NCI-H345 (cell line): ENCODE measurements around the gene TDP1.

Experiments
- DNase-seq: peaks from one replicate; lab custom pipeline; 2025; lab: John Stamatoyannopoulos, UW

The TDP1 gene

GRCh38 chr14:89941830-89942377 is 13.8 kb upstream of the TDP1 start:
- DNase-seq = no peak

GRCh38 chr14:89947344-89947743 is 8.4 kb upstream of the TDP1 start:
- peak; percentile 14 for DNase-seq

- DNase-seq = no peak
Measured at GRCh38 chr14:89952576-89952975, 3.2 kb upstream of the TDP1 start.

DNA sequence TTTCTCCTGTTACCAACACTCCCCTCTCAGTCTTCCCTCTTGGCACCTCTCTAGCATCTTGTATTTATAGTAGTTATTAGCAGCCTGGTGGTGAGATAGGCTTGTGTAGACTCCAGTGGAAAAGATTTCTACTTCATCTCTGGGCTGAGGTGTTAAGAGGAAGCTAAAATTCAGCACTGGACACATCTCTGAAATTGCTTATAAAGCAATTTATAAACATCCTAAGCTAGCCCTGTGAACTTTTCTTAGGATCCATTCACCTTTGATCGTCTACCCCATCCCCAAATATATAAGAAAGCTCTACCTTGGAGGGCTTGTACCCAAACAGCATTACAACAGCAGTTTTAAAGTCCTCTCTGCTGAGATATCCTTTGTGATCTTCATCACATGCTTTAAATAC is 2.1 kb upstream of the TDP1 start:
- no peak for DNase-seq

DNA sequence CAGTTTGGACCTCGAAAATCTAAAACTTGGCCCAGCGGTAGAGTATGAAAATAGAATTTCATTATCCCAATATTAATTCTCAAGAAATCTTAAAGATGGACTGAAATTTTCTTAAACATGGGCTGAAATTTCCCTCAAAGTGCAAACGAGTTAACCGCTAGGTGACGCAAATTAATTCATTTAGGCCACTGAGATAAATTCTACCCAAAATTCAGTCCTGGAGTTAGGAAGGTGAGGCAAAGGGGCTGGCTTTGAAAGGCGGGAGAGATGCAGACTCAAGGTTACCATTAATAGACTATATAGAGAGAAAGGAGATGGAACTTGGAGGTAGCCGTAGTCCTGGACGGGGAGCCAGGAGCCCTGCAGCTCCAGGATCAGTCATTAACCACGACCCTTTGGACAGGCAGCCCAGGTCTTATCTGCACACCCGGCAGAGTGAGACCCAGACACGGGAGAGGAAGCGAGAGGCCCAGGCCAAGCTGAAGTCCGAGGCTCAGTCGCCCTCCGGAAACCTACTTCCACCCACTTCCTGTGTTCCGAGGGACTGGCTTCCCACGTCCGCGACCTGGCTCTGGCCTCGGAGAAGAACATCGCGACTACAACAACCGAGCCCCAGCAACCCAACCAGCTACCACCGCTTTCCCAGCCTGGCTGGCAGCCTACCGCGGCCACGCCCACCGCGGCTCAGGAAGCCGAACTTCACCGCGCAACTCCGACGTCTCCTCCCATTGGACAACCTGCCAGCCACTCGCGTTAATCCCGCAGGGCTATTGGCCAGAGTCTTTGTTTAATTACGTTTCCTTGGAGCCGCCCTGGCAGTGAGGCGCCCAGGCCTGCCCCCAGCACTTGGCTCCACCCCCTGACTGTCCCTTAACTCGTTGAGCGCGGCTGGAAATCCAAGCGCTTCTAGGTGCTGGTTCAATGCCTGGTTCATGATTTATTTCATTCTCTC is 1.4 kb upstream of the TDP1 start, which contains the start of gene EFCAB11:
EFCAB11 (minus strand) TSS at position 661 of the 952 bp plus-strand sequence; CDS start at position 591, 70 bp downstream.
- peak; percentile 99 for DNase-seq

- no peak for DNase-seq
Measured at GRCh38 chr14:89955022-89955744, 544 bp upstream of the TDP1 start.

DNA sequence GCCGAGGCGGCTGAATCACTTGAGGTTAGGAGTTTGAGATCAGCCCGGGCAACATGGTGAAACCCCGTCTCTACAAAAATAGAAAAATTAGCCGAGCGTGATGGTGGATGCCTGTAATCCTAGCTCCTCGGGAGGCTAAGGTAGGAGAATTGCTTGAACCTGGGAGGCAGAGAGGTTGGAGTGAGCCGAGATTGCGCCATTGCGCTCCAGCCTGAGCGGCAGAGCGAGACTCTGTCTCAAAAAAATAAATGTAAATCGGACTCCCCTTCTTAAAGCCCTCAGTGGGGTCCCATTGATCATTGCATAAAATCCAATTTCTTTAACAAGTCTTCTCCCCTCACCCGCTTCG is 908 bp downstream of the TDP1 start:
- DNase-seq = no peak

GRCh38 chr14:89957376-89957775 is 1.6 kb downstream of the TDP1 start:
- no peak for DNase-seq

DNA sequence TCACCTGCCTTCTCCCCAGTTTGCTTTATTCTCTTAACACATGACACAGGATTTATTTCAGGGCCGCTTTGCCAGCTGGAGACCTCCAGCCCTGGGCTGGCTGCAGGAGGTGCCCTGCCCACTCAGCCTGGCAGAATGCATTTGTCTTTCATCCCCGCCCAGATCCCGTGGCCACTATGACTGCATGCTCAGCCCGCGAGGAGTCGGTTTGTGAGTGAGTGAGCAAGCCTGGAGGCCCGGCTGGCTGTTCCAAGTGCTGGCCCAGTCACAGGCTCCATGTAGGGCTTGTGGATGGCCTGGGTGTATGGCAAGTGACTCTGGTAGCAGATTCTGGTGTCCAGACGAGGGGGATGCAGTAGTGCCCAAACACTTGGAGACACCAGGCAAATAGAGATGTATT is 2.1 kb downstream of the TDP1 start:
- no peak for DNase-seq

GRCh38 chr14:89958966-89959365 is 3.2 kb downstream of the TDP1 start:
- DNase-seq = no peak

DNA sequence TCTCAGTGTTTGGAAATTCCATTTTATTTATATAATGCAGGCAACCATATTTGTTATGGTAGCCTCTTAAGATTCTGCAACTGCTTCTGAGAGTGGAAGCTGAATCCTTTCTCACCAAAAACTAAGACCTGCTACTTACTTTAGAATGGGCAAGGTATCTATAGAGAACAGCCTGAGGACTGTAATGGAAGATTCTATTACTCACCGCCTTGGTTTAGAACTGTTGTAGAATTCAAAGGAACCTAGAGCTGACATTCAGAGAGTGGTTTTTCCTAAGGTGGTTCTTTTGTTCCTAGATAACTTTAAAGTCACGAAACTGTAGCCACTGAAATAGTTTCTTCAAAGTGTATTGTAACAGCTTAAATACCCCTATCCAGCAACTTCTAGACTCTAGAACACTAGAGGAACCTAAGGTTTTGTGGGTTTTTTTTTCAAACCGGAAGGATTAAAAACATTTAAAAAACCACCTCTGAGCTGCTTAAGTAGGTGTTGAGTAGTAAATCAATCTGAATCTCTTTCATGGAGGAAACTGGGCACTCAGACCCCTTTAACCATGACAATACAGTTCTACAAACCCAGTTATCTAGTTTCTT is 4.2 kb downstream of the TDP1 start:
- DNase-seq = no peak

DNA sequence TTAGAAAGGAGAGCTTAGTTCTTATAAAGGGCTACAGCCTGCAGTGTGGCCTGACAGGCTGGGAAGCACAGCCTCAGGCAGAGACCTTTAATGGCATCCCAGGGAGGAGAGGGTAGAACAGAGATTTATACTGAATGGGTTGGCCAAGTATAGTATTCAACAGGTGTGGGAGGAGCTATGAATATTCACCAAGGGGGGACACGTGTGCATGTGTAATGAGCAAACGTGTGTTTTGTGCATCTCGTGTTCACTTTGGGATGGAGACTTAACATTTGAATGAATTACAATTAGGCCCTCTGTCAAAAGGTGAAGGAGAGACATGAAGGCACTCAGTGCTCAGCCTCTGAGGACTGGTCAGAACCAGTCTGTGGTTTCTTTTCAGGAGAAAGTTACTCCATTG is 5.2 kb downstream of the TDP1 start:
- DNase-seq = no peak

GRCh38 chr14:89963288-89963978 is 7.7 kb downstream of the TDP1 start:
- no peak for DNase-seq

DNA sequence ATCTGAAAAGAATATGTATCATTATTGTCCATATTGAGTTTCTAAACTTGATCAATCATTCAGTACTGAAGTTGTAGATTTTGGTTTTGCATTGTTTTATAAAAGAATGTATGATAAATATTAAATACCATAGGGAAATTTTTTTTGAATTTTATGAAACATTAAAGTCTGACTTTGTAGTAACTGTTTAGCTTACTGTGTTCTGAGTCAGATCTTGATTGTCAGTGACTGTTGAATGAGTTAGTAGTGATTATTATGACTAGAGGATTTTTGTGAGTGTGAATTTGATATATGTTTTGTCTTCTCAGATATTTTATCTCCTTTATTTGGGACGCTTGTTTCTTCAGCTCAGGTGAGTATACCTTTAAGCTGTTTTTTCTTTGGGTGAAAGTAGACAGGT is 10.1 kb downstream of the TDP1 start:
- no peak for DNase-seq

DNA sequence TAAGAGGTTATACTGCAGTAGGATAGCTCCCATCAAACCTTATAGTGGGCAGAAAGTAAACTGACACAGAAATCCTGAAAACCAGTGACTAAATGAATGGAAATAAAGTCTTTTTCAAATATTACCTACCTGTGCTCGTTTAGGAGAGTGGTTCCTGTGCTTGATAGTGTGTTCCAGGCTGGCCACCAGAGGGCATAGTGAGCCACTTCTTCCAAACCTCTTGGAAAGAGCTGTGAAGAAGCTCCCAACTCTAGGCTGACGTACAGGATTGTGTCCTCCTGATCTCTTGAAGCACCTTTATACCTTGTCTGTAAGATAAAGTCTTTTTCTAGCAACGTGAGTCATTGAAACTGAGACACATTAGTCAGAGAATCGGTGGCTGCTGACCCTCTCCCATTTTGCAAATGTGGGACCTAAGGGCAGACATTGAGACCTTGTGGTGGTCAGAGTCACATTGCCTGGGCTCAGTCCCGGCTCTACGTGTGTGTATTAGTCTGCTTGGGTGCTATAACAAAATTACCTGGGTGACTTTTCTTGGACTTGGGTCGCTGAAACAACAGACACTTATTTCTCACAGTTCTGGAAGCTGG is 17.6 kb downstream of the TDP1 start:
- peak; percentile 65 for DNase-seq

DNA sequence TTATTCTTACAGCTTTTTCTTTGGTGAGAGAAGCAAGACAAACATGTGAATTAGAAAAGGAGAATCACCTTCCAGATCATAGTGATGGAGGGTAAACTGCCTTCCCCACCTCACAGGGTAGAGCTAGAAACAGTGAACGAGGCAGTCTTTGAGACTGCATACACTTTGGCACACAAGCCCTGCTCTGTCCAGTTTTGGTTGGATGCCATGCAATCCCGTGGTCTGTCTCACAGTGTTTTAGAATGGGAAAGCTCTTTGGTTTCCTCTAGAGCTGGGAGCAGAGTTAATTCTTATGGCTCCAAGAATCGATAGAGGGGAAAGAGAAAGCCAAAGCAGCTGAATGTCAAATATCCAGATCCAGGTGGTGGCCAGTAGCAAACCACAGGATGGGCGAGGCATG is 21.9 kb downstream of the TDP1 start:
- no peak for DNase-seq

- no peak for DNase-seq
Measured at GRCh38 chr14:89978656-89979055, 22.9 kb downstream of the TDP1 start.

DNA sequence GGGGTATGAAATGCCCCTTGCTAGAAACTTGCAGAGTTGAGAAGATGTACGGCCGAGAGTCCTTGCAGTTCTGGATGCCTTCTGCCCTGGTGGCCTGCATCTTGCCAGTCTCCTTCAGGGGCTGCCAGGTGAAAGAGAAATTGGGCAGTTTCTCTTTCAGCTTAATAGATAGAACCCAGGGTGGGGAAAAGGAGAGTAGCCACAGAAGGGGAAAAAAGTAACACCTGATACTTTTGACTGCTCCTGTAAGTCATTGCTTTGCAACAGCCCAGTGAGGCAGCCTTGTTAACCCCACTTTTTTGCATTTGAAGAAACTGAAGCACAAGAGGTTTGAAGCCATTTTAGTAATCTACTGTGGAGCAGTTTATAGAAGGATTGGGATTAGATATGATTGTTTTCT is 27.6 kb downstream of the TDP1 start:
- no peak for DNase-seq

- no peak for DNase-seq
Measured at GRCh38 chr14:89986462-89987160, 30.9 kb downstream of the TDP1 start.

- no peak for DNase-seq
Measured at GRCh38 chr14:89987161-89987475, 31.4 kb downstream of the TDP1 start.

DNA sequence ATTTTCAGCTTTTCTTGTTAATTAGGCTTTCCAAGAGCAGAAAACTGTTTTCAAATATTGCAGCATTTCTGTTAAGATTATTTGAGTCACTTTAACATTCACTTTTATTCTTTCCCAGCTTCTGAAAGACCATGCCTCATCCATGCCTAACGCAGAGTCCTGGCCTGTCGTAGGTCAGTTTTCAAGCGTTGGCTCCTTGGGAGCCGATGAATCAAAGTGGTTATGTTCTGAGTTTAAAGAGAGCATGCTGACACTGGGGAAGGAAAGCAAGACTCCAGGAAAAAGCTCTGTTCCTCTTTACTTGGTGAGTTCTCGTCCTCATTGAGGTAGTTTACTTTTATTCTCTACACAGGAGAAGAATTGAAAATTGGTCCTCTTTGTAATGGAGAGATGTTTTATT is 33.1 kb downstream of the TDP1 start:
- no peak for DNase-seq
